Testis (tissue), 3 donors: Measurements from ENCODE around the gene GABPA. TPM values are rescaled to one million over a fixed set of nuclear protein-coding genes. Genes with fewer than 3 reads are reported as not detected.
A peak's percentile ranks its signal among the peaks of the same experiment; 100 is the strongest.

Experiments used
- DNase-seq: peaks from one replicate; pipeline ENCODE4 v3.0.0-alpha.2; 2019
- H3K27ac ChIP-seq, 2 donors: fragments of 200-600 bp; sonication (generic); one replicate each; pipeline ENCODE4 v1.5.1; 2019
- H3K27me3 ChIP-seq: fragments of 200-600 bp; sonication (generic); one replicate; pipeline ENCODE4 v1.5.1; 2019
- H3K36me3 ChIP-seq: fragments of 200-600 bp; sonication (generic); one replicate; pipeline ENCODE4 v1.5.1; 2017; ENCODE audit warnings: low read depth; ENCODE audit errors: missing control alignments
- H3K4me1 ChIP-seq: fragments of 200-600 bp; sonication (generic); one replicate; pipeline ENCODE4 v1.5.1; 2019
- H3K4me3 ChIP-seq, 2 donors: fragments of 200-600 bp; sonication (generic); one replicate each; pipeline ENCODE4 v1.5.1; 2017 to 2019
- H3K9me3 ChIP-seq: fragments of 200-600 bp; sonication (generic); one replicate; pipeline ENCODE4 v1.5.1; 2017
- POLR2A ChIP-seq: fragments of 450-650 bp; IDR thresholded peaks from one replicate; pipeline ENCODE4 v1.6.1; 2017; ENCODE audit warnings: antibody characterized with exemption, mild to moderate bottlenecking, moderate library complexity
- WGBS, 2 donors: methylation state at CpG; one replicate each; pipeline ENCODE4 v1.1.5; 2018; 5-methylcytosine and 5-hydroxymethylcytosine counted together
- intact Hi-C: fragments of 100-400 bp; cut with DNase I; formaldehyde crosslinking; loops from one replicate; pipeline ENCODE4 v1.15.1; 2023; ENCODE audit warnings: low total_unique reads
- polyA plus RNA-seq: library from polyadenylated mRNA; stranded (reverse); fragments of 350-450 nt; fragmentation: Illumina TruSeq; extraction: RNeasy Lipid Tissue Mini Kit (QIAGEN cat#74804); gene quantifications from one replicate; pipeline ENCODE4 v1.2.3, GENCODE V29; 2014; ENCODE audit warnings: low read depth, low replicate concordance; ENCODE audit not compliant: insufficient read depth
- total RNA-seq, 2 donors: library from RNA; depleted of rRNA; stranded (reverse); fragments of >200 nt; gene quantifications; one replicate each; pipeline ENCODE4 v1.2.3, GENCODE V29; 2016
- TF ChIP-seq, protein P1 (sequence below), 3 experiments: fragments of 450-650 bp in 2 of 3; fragments of 200-600 bp in 1 of 3; sonication (generic) in 1 of 3; IDR thresholded peaks; one replicate each; pipeline ENCODE4 v1.5.1; 2016 to 2019; ENCODE audit warnings: antibody characterized with exemption in 3 of 3, mild to moderate bottlenecking in 2 of 3, moderate library complexity in 1 of 3

The GABPA gene
- total and polyA plus RNA-seq, 3 donors from 2014 or later, result 18.6 to 27.3 (median 27.3) TPM

DNA sequence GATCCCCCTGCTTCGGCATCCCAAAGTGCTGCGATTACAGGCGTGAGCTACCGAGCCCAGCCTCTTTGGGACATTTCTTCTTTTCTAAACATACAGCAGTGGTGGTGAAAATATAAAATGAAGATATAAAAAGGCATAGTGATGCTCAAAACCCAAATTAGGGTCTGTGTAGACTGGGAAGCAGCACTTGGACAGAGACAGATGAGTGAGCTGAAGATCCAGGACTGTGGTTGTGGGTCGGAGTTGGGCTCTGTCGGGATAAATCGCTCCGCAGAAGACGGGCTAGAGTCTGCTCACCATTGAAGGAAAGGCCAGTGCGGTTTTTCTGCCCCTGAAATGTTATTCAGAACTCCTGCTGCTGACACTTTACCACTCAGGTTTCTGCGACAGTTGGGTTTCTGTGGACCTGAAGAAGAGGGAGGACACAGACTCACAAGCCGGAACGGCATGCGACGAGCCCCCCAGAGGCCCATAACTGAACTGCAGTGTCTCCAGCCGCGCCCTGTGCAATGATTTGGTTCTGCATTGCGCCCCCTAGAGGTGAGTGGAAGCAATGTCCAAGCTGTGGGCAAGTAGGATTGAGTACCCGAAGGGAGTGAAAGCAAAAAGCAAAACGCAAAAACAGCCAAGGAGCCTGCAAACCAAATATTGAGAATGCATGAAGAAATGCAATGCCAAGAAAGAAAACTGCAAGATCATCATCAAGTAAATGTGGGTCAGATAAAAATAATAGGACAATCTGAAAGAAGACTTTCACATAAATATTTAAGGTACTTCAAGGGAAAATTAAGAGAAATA lies 66.6 kb downstream of the GABPA start:
- Histone ChIP-seq H3K9me3 (no peaks in the 10 kb centered on the region), H3K27ac (no peak overlapping the region), H3K4me3 (no peak overlapping the region), H3K27me3 (no peaks in the 10 kb centered on the region), H3K4me1 (no peaks in the 10 kb centered on the region), H3K36me3 (no peaks in the 10 kb centered on the region)
- TF ChIP-seq POLR2A, result no peak
- TF ChIP-seq, protein P1, sequence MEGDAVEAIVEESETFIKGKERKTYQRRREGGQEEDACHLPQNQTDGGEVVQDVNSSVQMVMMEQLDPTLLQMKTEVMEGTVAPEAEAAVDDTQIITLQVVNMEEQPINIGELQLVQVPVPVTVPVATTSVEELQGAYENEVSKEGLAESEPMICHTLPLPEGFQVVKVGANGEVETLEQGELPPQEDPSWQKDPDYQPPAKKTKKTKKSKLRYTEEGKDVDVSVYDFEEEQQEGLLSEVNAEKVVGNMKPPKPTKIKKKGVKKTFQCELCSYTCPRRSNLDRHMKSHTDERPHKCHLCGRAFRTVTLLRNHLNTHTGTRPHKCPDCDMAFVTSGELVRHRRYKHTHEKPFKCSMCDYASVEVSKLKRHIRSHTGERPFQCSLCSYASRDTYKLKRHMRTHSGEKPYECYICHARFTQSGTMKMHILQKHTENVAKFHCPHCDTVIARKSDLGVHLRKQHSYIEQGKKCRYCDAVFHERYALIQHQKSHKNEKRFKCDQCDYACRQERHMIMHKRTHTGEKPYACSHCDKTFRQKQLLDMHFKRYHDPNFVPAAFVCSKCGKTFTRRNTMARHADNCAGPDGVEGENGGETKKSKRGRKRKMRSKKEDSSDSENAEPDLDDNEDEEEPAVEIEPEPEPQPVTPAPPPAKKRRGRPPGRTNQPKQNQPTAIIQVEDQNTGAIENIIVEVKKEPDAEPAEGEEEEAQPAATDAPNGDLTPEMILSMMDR (IDR thresholded peaks at IDR 0.05), result peak; percentile 87 to 97 (median 93)
- DNase-seq, result peak; percentile 93
- intact Hi-C loops, result no loop called here
- 28 to 34% methylated on average over 17 to 20 of the region's 20 CpGs for WGBS, 2 donors

DNA sequence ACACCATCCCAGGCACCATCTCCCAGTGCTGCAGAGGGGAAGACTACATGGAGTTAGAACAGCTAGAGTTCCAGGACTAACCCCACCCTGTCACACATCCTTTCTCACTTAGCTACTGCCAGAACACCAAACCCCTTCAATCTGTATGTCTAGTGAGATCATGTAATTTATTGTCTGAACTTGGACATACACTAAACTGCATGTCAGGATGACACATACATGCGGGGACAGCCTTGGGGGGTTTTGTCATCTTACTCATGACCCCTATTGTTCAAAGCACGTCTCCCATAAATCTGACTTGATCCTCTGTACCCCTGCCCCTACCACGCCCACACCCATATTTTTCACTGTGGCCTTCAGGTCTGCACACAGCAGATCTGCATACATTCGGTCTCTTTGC lies 71.3 kb downstream of the GABPA start:
- no peak for DNase-seq
- H3K4me3 ChIP-seq, result no peak overlapping the region
- no peaks in the 10 kb centered on the region for H3K9me3 ChIP-seq
- intact Hi-C loops, result no loop called here
- H3K27me3 ChIP-seq, result no peaks in the 10 kb centered on the region
- H3K36me3 ChIP-seq, result no peaks in the 10 kb centered on the region
- no peaks in the 10 kb centered on the region for H3K4me1 ChIP-seq
- TF ChIP-seq, protein P1 (IDR thresholded peaks at IDR 0.05), result no peak
- TF ChIP-seq POLR2A, result no peak
- no peak overlapping the region for H3K27ac ChIP-seq
- WGBS, 2 donors, result 77 to 79% methylated on average over 4 of the region's 4 CpGs

DNA sequence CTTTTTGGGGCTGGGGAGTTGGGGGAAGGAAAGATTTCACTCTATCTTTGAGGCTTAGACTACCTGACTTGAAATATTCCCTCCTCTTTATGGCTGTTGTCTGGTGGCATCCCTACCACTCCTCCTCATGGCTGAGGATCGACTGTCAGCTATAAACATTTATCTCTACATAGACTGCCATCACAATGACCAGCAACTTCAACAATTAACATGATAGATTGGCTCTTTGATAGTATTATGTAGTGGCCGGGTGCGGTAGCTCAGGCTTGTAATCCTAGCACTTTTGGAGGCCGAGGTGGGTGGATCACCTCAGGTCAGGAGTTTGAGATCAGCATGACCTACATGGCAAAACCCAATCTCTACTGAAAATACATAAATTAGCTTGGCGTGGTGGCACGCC lies 72.4 kb downstream of the GABPA start:
- intact Hi-C loops, result no loop called here
- Histone ChIP-seq H3K36me3 (no peaks in the 10 kb centered on the region), H3K27ac (no peak overlapping the region), H3K9me3 (no peaks in the 10 kb centered on the region), H3K4me1 (no peaks in the 10 kb centered on the region), H3K4me3 (no peak overlapping the region), H3K27me3 (no peaks in the 10 kb centered on the region)
- DNase-seq, result no peak
- TF ChIP-seq POLR2A, result no peak
- TF ChIP-seq, protein P1 (IDR thresholded peaks at IDR 0.05), result no peak
- WGBS, 2 donors, result 89 to 92% methylated on average over 6 of the region's 6 CpGs

DNA sequence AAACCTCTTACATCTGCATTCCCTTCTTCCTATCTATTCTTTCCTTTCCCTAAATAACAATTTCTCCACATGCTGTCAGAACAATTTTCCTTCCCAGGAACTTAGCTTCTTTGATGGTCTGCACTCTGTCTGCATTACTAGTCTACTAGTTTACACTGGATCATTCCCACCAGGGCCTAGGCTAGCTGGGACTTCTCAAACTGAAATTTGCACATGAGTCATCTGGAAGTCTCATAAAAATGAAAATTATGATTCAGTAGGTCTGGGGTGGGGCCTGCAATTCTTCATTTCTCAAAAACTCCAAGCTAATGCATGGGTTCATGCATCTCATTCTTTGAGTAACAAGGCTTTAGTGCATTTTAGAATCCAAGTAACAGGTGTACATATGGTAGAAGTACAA lies 74.2 kb downstream of the GABPA start:
- TF ChIP-seq POLR2A, result no peak
- TF ChIP-seq, protein P1 (IDR thresholded peaks at IDR 0.05), result no peak
- H3K27me3 ChIP-seq, result no peaks in the 10 kb centered on the region
- H3K27ac ChIP-seq, result no peak overlapping the region
- H3K36me3 ChIP-seq, result no peaks in the 10 kb centered on the region
- H3K4me3 ChIP-seq, result no peak overlapping the region
- DNase-seq, result no peak
- no peaks in the 10 kb centered on the region for H3K9me3 ChIP-seq
- no peaks in the 10 kb centered on the region for H3K4me1 ChIP-seq
- intact Hi-C loops, result no loop called here

DNA sequence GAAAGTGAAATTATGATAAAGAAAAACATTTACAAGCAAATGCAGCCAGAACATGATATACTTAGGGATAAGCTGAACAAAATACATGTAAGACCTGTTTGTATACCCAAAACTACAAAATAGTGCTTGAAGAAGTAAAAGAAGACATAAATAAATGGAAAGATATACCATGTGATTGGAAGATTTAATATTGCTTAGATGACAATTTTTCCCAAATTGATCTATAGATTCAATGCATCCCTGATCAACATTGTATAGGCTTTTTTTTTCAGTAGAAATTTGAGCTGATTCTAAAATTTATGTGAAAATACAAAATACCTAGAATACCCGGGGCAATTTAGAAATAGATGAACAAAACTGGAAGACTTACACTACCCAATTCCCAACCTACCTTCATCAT lies 76.4 kb downstream of the GABPA start:
- Histone ChIP-seq H3K27me3 (no peaks in the 10 kb centered on the region), H3K9me3 (no peaks in the 10 kb centered on the region), H3K27ac (no peak overlapping the region), H3K36me3 (no peaks in the 10 kb centered on the region), H3K4me3 (no peak overlapping the region), H3K4me1 (no peaks in the 10 kb centered on the region)
- TF ChIP-seq, protein P1 (IDR thresholded peaks at IDR 0.05), result no peak
- DNase-seq, result no peak
- intact Hi-C loops, result no loop called here
- 93 to 94% methylated on average over 1 of the region's 1 CpG for WGBS, 2 donors
